HL-60 (cell line): ENCODE measurements around the gene BCAR1.
"Not testable (repeated sequence)": the region's sequence is repeated elsewhere in the genome, so short reads cannot be mapped to it uniquely, and the experiment has no call there.

Experiments
- DNase-seq, 2 experiments: peaks; one replicate each; pipeline ENCODE4 v3.0.0-alpha.2; 2010 to 2020; ENCODE audit warnings: low read depth in 1 of 2, low spot score in 1 of 2
- H3K27ac ChIP-seq: fragments of 250-450 bp; sonication (Bioruptor Pico); replicated peaks from 2 replicates; pipeline ENCODE4 v1.5.1; 2020; ENCODE audit warnings: mild to moderate bottlenecking, moderate library complexity
- H3K27me3 ChIP-seq: fragments of 250-450 bp; sonication (Bioruptor Pico); 2 replicates; pipeline ENCODE4 v1.5.1; 2021; ENCODE audit warnings: mild to moderate bottlenecking, moderate library complexity; ENCODE audit not compliant: insufficient read depth, poor library complexity, severe bottlenecking
- H3K4me3 ChIP-seq: replicated peaks from 2 replicates; pipeline ENCODE4 v1.5.1; 2011; ENCODE audit warnings: mild to moderate bottlenecking, control low read depth, low read length; ENCODE audit not compliant: insufficient read depth
- GABPA ChIP-seq: IDR thresholded peaks from 2 replicates; pipeline ENCODE4 v1.6.1; 2012; ENCODE audit warnings: low read depth
- POLR2AphosphoS5 ChIP-seq: IDR thresholded peaks from 2 replicates; pipeline ENCODE4 v1.6.1; 2012; ENCODE audit warnings: low read depth
- REST ChIP-seq: IDR thresholded peaks from 2 replicates; pipeline ENCODE4 v1.6.1; 2012; ENCODE audit warnings: low read depth; ENCODE audit not compliant: insufficient replicate concordance
- SPI1 ChIP-seq: IDR thresholded peaks from 2 replicates; pipeline ENCODE4 v1.6.1; 2012; ENCODE audit warnings: low read depth, mild to moderate bottlenecking, borderline replicate concordance
- TF ChIP-seq, protein P1 (sequence below): IDR thresholded peaks from one replicate; pipeline ENCODE4 v1.5.1; 2011; ENCODE audit warnings: low read length, control low read depth, inconsistent platforms; ENCODE audit not compliant: insufficient read depth

The BCAR1 gene

GRCh38 chr16:75271441-75272096 lies 20.1 kb upstream of the BCAR1 start:
- TF ChIP-seq, protein P1, sequence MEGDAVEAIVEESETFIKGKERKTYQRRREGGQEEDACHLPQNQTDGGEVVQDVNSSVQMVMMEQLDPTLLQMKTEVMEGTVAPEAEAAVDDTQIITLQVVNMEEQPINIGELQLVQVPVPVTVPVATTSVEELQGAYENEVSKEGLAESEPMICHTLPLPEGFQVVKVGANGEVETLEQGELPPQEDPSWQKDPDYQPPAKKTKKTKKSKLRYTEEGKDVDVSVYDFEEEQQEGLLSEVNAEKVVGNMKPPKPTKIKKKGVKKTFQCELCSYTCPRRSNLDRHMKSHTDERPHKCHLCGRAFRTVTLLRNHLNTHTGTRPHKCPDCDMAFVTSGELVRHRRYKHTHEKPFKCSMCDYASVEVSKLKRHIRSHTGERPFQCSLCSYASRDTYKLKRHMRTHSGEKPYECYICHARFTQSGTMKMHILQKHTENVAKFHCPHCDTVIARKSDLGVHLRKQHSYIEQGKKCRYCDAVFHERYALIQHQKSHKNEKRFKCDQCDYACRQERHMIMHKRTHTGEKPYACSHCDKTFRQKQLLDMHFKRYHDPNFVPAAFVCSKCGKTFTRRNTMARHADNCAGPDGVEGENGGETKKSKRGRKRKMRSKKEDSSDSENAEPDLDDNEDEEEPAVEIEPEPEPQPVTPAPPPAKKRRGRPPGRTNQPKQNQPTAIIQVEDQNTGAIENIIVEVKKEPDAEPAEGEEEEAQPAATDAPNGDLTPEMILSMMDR = no peak
- TF ChIP-seq POLR2AphosphoS5 (no peak), GABPA (no peak)
- H3K27me3 ChIP-seq = peaks cover 47% of the 10 kb centered on the region
- no peak overlapping the region for H3K27ac ChIP-seq
- no peak overlapping the region for H3K4me3 ChIP-seq
- DNase-seq = no peak

DNA sequence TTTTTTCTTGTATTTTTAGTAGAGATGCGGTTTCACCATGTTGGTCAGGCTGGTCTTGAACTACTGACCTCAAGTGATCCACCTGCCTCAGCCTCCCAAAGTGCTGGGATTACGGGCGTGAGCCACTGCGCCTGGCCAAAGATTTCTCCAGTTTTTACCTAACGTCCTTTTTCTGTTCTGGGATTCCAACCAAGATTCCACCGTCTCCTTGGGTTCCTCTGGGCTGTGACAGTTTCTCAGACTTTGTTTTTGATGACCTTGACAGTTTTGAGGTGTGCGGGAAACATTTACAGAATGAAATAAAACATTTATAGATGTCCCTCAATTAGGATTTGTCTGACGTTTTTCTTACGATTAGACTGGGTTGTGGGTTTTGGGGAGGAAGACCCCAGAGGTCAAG lies 17.9 kb upstream of the BCAR1 start:
- not testable (repeated sequence) for DNase-seq

DNA sequence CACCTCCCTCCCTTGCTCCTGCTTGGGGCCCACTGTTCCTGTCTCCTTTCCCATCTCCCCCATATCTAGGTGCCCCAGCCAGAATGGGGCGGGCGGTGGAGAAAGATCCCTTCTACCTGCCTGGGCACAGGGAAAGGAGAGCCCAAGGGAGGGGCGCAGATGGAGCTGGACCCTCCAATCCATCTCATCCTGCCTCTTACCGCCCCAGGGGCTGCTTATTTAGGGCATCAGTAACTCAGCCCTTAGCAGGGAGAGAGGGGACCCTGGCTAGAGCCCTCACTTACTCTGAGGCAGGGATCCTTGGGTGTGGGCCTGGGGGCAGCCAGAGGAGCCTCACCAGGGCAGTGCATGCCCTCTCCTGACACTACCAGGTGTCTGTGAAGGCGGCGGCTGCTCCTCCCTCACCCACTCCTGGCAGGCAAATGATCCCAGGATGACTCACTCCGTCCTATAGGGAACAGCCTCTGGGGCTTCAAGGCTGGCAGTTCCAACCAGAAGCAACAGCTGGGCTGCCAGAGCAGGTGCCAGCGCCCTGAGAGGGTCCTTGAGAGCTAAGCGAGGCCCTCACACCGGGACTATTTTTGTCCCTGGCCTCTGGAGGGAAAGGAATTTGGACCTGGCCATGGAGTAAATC lies 16.3 kb upstream of the BCAR1 start:
- DNase-seq = no peak
- Histone ChIP-seq H3K4me3 (no peak overlapping the region), H3K27me3 (peaks cover 58% of the 10 kb centered on the region), H3K27ac (no peak overlapping the region)
- no peak for TF ChIP-seq SPI1
- no peak for TF ChIP-seq REST
- no peak for TF ChIP-seq POLR2AphosphoS5
- TF ChIP-seq, protein P1 = no peak
- no peak for TF ChIP-seq GABPA

More for the DNA sequence above, 17.9 kb upstream of the BCAR1 start:
- not testable (repeated sequence) for H3K4me3 ChIP-seq, H3K27ac ChIP-seq
- peaks cover 53% of the 10 kb centered on the region for H3K27me3 ChIP-seq

DNA sequence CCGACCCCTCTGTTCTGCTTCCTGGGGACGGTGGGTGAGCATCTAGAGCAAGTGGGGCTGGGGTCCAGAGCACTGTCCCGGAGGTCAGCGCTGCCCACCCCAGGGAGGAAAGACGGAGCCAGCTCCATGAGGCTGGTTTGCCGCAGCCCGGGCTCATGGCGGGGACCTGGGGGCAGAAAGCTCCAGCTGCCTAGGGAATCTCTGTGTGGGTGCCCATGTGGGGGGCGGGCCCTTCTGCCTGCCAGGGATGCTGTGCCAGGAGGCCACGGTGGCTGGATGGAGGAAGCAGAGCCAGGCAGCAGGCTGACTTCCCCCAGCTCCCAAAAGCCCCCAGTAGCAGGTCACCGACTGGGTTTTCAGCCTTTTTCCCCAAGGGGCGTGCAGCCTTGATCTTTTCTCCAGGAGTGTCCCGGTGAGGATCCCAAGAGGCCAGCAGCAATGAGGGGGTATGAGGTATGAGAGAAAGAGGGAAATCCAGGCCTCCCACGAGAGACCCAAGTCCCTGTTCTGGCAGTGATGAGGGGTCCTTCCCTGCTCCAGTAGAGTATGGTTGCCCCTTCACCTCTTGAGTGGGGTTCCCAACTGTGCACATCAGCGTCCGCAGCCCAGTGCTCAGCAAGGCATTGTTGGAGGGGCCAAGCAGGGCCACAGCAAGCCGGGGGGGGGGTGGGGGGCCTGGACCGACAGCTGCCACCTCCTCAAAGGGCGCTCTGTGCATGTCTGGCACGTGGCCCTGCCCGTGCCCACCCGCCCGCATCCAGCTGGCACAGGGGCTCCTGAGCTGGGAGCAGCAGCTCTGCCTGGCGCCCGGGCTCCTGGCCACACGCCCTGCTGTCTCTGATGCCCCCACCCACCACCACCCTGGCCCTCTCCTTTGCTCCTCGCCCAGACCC lies 15.6 kb upstream of the BCAR1 start:
- no peak for DNase-seq
- TF ChIP-seq POLR2AphosphoS5 (no peak), SPI1 (no peak), GABPA (no peak), REST (no peak)
- TF ChIP-seq, protein P1 = no peak
- Histone ChIP-seq H3K4me3 (no peak overlapping the region), H3K27ac (no peak overlapping the region), H3K27me3 (peaks cover 61% of the 10 kb centered on the region)
